SK-N-SH (cell line): ENCODE measurements around the gene ESRRA. TPM values are rescaled to one million over a fixed set of nuclear protein-coding genes. Genes with fewer than 3 reads are reported as not detected.
"Not testable (repeated sequence)": the region's sequence is repeated elsewhere in the genome, so short reads cannot be mapped to it uniquely, and the experiment has no call there.

Source experiments
- CTCF ChIA-PET: fragments of 300-600, 350-600 bp; formaldehyde crosslinking; extraction: SDS; loops from one replicate; lab custom pipeline; 2021; lab: Yijun Ruan, JAX
- POLR2A ChIA-PET: fragments of 350-600 bp; sonication (Branson Sonifier 250); formaldehyde crosslinking; extraction: SDS; loops from one replicate; lab custom pipeline; 2020; ENCODE audit warnings: antibody characterized with exemption, inconsistent platforms; lab: Yijun Ruan, JAX
- DNase-seq: peaks from one replicate; pipeline ENCODE4 v3.0.0; 2012
- H2AFZ ChIP-seq: fragments of 200-600 bp; sonication (generic); 2 replicates; pipeline ENCODE4 v1.8.1; 2016; ENCODE audit warnings: antibody characterized with exemption, mild to moderate bottlenecking, low read depth
- H3F3A ChIP-seq: fragments of 200-600 bp; sonication (generic); replicated peaks from 2 replicates; pipeline ENCODE3; 2016; ENCODE audit warnings: antibody characterized with exemption, mild to moderate bottlenecking; ENCODE audit not compliant: insufficient read depth
- H3K27ac ChIP-seq, 2 experiments: fragments of 200-500 bp in 1 of 2; fragments of 200-600 bp in 1 of 2; sonication (Bioruptor generic) in 1 of 2; sonication (generic), shearing (Covaris generic) in 1 of 2; 2 replicates each; pipeline versions ENCODE4 v1.5.1 to v1.6.1; 2014 to 2016; ENCODE audit warnings: low read depth in 2 of 2, inconsistent platforms in 1 of 2, low read length in 1 of 2, mild to moderate bottlenecking in 1 of 2, mixed read lengths in 1 of 2
- H3K27me3 ChIP-seq: fragments of 200-600 bp; sonication (generic), shearing (Covaris generic); 2 replicates; pipeline ENCODE4 v1.6.1; 2016; ENCODE audit warnings: mixed run types; ENCODE audit not compliant: insufficient read depth
- H3K36me3 ChIP-seq, 2 experiments: fragments of 200-500 bp in 1 of 2; fragments of 200-600 bp in 1 of 2; sonication (Bioruptor generic) in 1 of 2; sonication (generic) in 1 of 2; replicated peaks in 1 of 2; 2 replicates each; pipeline versions ENCODE3 to v1.5.1; 2014 to 2016; ENCODE audit warnings: low read length in 1 of 2, mild to moderate bottlenecking in 1 of 2; ENCODE audit not compliant: insufficient read depth in 2 of 2, control insufficient read depth in 1 of 2
- H3K4me1 ChIP-seq, 2 experiments: fragments of 200-500 bp in 1 of 2; fragments of 200-600 bp in 1 of 2; sonication (Bioruptor generic) in 1 of 2; sonication (generic), shearing (Covaris generic) in 1 of 2; 2 replicates each; pipeline versions ENCODE4 v1.5.1 to v1.6.1; 2014 to 2016; ENCODE audit warnings: low read depth in 1 of 2, low read length in 1 of 2, mixed run types in 1 of 2; ENCODE audit not compliant: insufficient read depth in 2 of 2, control insufficient read depth in 1 of 2
- H3K4me2 ChIP-seq: fragments of 200-600 bp; sonication (generic), shearing (Covaris generic); 2 replicates; pipeline ENCODE4 v1.6.1; 2017; ENCODE audit warnings: mixed run types
- H3K4me3 ChIP-seq, 2 experiments: fragments of 200-500 bp in 1 of 2; fragments of 200-600 bp in 1 of 2; sonication (Bioruptor generic) in 1 of 2; sonication (generic), shearing (Covaris generic) in 1 of 2; 2 replicates each; pipeline versions ENCODE4 v1.5.1 to v1.8.1; 2014 to 2016; ENCODE audit warnings: low read depth in 2 of 2, inconsistent platforms in 1 of 2, low read length in 1 of 2, mild to moderate bottlenecking in 1 of 2, mixed read lengths in 1 of 2, moderate library complexity in 1 of 2
- H3K79me2 ChIP-seq: fragments of 200-600 bp; sonication (generic); 2 replicates; pipeline ENCODE4 v1.8.1; 2017; ENCODE audit warnings: mild to moderate bottlenecking; ENCODE audit not compliant: insufficient read depth
- H3K9ac ChIP-seq: fragments of 200-600 bp; sonication (generic); 2 replicates; pipeline ENCODE4 v1.6.1; 2017; ENCODE audit warnings: mixed run types
- H3K9me2 ChIP-seq: fragments of 200-600 bp; sonication (generic); 2 replicates; pipeline ENCODE4 v1.6.1; 2017; ENCODE audit warnings: mixed run types
- H3K9me3 ChIP-seq: fragments of 200-600 bp; sonication (generic); 2 replicates; pipeline ENCODE4 v1.6.1; 2017; ENCODE audit warnings: mixed run types, mild to moderate bottlenecking, moderate library complexity
- H4K20me1 ChIP-seq: fragments of 200-600 bp; sonication (generic); 2 replicates; pipeline ENCODE4 v1.6.1; 2017; ENCODE audit warnings: mild to moderate bottlenecking, mixed run types; ENCODE audit not compliant: insufficient read depth
- EP300 ChIP-seq, 2 experiments: IDR thresholded peaks; 2 replicates each; pipeline versions ENCODE4 v1.4.0 to v1.6.1; 2012; ENCODE audit warnings: borderline replicate concordance in 1 of 2, low read depth in 1 of 2, low read length in 1 of 2
- JUND ChIP-seq: IDR thresholded peaks from 2 replicates; pipeline ENCODE4 v1.4.0; 2012
- MXI1 ChIP-seq: IDR thresholded peaks from 2 replicates; pipeline ENCODE4 v1.6.1; 2012; ENCODE audit warnings: mild to moderate bottlenecking, low read depth, low read length, improper control_type of control experiment
- POLR2AphosphoS5 ChIP-seq: IDR thresholded peaks from 2 replicates; pipeline ENCODE4 v1.6.1; 2012; ENCODE audit warnings: low read depth, low read length
- RCOR1 ChIP-seq: fragments of 150-350 bp; IDR thresholded peaks from 2 replicates; pipeline ENCODE4 v1.6.1; 2017; ENCODE audit warnings: antibody characterized with exemption, low read length
- SIN3A ChIP-seq: IDR thresholded peaks from 2 replicates; pipeline ENCODE4 v1.6.1; 2012; ENCODE audit warnings: low read depth, mild to moderate bottlenecking, low read length, moderate library complexity, borderline replicate concordance
- TAF1 ChIP-seq: IDR thresholded peaks from 2 replicates; pipeline ENCODE4 v1.6.1; 2012; ENCODE audit warnings: low read depth, mild to moderate bottlenecking, low read length, moderate library complexity, borderline replicate concordance
- WGBS: methylation state at CpG from one replicate; pipeline ENCODE4 v1.1.6; 2017; ENCODE audit warnings: low lambda C conversion rate; 5-methylcytosine and 5-hydroxymethylcytosine counted together
- polyA plus RNA-seq, 3 experiments: library from polyadenylated mRNA; depleted of rRNA; stranded (reverse); fragments of >200 nt; gene quantifications; 2 replicates each; pipeline ENCODE4 v1.2.3, GENCODE V29; 2012
- TF ChIP-seq, protein P1 (sequence below): fragments of 200-600 bp; sonication (generic); IDR thresholded peaks from 2 replicates; pipeline ENCODE4 v1.6.1; 2017; ENCODE audit warnings: antibody characterized with exemption, mild to moderate bottlenecking, moderate library complexity
- TF ChIP-seq, protein P2 (sequence below): IDR thresholded peaks from 2 replicates; pipeline ENCODE4 v1.6.1; 2012; ENCODE audit warnings: mild to moderate bottlenecking, low read depth, low read length, moderate library complexity

Gene ESRRA
- polyA plus RNA-seq, 1 of the 3 experiments (the other 2 are of a cell fraction), result 27.8 TPM

DNA sequence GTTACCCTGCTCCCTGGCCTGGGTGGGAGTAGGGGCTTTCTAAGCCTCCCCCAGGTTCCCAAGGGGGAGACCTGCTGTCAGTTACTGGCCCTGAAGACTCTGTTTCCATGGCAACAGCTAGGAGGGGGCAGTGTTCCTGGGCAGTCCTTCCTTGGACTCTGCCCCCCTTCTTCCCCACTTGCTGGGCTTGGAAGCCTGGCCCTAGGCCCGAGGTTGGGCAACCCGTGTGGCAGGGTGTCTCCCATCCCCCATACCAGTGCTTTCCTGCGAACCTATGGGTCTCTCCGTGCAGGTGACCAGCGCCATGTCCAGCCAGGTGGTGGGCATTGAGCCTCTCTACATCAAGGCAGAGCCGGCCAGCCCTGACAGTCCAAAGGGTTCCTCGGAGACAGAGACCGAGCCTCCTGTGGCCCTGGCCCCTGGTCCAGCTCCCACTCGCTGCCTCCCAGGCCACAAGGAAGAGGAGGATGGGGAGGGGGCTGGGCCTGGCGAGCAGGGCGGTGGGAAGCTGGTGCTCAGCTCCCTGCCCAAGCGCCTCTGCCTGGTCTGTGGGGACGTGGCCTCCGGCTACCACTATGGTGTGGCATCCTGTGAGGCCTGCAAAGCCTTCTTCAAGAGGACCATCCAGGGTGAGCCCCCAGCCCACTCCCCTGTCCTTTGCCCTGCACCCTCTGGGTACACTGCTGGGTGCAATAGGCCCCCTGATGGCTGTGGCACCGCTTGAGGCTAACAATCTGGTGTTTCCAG, 1.7 kb downstream of the ESRRA start:
- H3K4me2 ChIP-seq, result peak overlapping the region; percentile 99
- CTCF ChIA-PET, result interaction anchor here (1.0 to 6.7 kb wide), 3 partner anchors 10 to 24 kb away, joined by 3 to 196 read pairs (median 27); partner anchors contain the start of genes BAD, GPR137, KCNK4 and PRDX5

DNA sequence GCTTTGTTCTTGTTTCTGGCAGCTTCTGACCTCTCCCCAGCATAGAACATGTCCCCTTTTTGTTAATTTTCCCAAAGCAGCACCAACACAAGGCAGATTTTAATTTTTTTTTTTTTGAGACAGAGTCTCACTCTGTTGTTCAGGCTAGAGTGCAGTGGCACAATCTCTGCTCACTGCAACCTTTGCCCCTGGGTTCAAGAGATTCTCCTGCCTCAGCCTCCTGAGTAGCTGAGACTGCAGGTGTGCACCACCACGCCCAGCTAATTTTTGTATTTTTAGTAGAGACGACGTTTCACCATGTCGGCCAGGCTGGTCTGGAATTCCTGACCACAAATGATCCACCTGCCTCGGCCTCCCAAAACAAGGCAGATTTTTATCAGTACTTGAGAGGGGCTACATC, 2.5 kb downstream of the ESRRA start:
- DNase-seq, H3K27me3 ChIP-seq, H3K9ac ChIP-seq, CTCF ChIA-PET, H3K9me3 ChIP-seq, H3K36me3 ChIP-seq, H3K9me2 ChIP-seq, H3K4me3 ChIP-seq, H3K27ac ChIP-seq, H2AFZ ChIP-seq, H3K4me2 ChIP-seq, H4K20me1 ChIP-seq: not testable (repeated sequence)
- H3K79me2 ChIP-seq, result peaks cover 34% of the 10 kb centered on the region; the same call in 1 of the 2 replicates
- POLR2A ChIA-PET, result interaction anchor here (1.6 kb wide), 1 partner anchor 10 kb away, joined by 9 read pairs; the partner anchor contains the start of gene PRDX5
- peaks cover 12% of the 10 kb centered on the region for H3F3A ChIP-seq
- 97% methylated on average over 5 of the region's 5 CpGs for WGBS
- H3K4me1 ChIP-seq, result peaks cover 5 to 18% of the 10 kb centered on the region in 2 experiments; a peak in 2 of 4 replicates

More for the DNA sequence above, 1.7 kb downstream of the ESRRA start:
- H3K9me2 ChIP-seq, result no peaks in the 10 kb centered on the region
- H3K9ac ChIP-seq, result peak overlapping the region; percentile 65; the same call in 1 of the 2 replicates
- TF ChIP-seq RCOR1, result no peak
- no peak for TF ChIP-seq TAF1
- TF ChIP-seq, protein P1, sequence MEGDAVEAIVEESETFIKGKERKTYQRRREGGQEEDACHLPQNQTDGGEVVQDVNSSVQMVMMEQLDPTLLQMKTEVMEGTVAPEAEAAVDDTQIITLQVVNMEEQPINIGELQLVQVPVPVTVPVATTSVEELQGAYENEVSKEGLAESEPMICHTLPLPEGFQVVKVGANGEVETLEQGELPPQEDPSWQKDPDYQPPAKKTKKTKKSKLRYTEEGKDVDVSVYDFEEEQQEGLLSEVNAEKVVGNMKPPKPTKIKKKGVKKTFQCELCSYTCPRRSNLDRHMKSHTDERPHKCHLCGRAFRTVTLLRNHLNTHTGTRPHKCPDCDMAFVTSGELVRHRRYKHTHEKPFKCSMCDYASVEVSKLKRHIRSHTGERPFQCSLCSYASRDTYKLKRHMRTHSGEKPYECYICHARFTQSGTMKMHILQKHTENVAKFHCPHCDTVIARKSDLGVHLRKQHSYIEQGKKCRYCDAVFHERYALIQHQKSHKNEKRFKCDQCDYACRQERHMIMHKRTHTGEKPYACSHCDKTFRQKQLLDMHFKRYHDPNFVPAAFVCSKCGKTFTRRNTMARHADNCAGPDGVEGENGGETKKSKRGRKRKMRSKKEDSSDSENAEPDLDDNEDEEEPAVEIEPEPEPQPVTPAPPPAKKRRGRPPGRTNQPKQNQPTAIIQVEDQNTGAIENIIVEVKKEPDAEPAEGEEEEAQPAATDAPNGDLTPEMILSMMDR, result no peak
- no peak for TF ChIP-seq MXI1
- TF ChIP-seq JUND, result no peak
- no peak for TF ChIP-seq POLR2AphosphoS5
- TF ChIP-seq SIN3A, result no peak
- TF ChIP-seq EP300 (IDR thresholded peaks at IDR 0.05; ENCODE audit: borderline replicate concordance in 1 of 2, low read depth in 1 of 2, low read length in 1 of 2), result no peak
- TF ChIP-seq, protein P2, sequence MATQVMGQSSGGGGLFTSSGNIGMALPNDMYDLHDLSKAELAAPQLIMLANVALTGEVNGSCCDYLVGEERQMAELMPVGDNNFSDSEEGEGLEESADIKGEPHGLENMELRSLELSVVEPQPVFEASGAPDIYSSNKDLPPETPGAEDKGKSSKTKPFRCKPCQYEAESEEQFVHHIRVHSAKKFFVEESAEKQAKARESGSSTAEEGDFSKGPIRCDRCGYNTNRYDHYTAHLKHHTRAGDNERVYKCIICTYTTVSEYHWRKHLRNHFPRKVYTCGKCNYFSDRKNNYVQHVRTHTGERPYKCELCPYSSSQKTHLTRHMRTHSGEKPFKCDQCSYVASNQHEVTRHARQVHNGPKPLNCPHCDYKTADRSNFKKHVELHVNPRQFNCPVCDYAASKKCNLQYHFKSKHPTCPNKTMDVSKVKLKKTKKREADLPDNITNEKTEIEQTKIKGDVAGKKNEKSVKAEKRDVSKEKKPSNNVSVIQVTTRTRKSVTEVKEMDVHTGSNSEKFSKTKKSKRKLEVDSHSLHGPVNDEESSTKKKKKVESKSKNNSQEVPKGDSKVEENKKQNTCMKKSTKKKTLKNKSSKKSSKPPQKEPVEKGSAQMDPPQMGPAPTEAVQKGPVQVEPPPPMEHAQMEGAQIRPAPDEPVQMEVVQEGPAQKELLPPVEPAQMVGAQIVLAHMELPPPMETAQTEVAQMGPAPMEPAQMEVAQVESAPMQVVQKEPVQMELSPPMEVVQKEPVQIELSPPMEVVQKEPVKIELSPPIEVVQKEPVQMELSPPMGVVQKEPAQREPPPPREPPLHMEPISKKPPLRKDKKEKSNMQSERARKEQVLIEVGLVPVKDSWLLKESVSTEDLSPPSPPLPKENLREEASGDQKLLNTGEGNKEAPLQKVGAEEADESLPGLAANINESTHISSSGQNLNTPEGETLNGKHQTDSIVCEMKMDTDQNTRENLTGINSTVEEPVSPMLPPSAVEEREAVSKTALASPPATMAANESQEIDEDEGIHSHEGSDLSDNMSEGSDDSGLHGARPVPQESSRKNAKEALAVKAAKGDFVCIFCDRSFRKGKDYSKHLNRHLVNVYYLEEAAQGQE, result no peak
- H3K4me3 ChIP-seq, result peak overlapping the region; percentile 65 to 78
- POLR2A ChIA-PET, result interaction anchor here (1.6 kb wide), 1 partner anchor 11 kb away, joined by 9 read pairs; the partner anchor contains the start of gene PRDX5
- H3K9me3 ChIP-seq, result no peaks in the 10 kb centered on the region
- no peak overlapping the region; a peak in 1 of 4 replicates for H3K27ac ChIP-seq
- WGBS, result 70% methylated on average over 9 of the region's 15 CpGs
- DNase-seq, result no peak
- no peaks in the 10 kb centered on the region for H4K20me1 ChIP-seq
- H3K27me3 ChIP-seq, result no peaks in the 10 kb centered on the region
- peaks cover 5 to 18% of the 10 kb centered on the region in 2 experiments; a peak in 2 of 4 replicates for H3K4me1 ChIP-seq
- H3K79me2 ChIP-seq, result peaks cover 34% of the 10 kb centered on the region; the same call in 1 of the 2 replicates
- H3F3A ChIP-seq, result peaks cover 12% of the 10 kb centered on the region
- H2AFZ ChIP-seq, result no peak overlapping the region
- peaks cover 0 to 2% of the 10 kb centered on the region in 2 experiments for H3K36me3 ChIP-seq
